ENCODE data around the gene GARNL3. TPM values are rescaled to one million over a fixed set of nuclear protein-coding genes. Genes with fewer than 3 reads are reported as not detected.

GARNL3 gene
- total and polyA plus RNA-seq, 2 of the 13 experiments (the other 11 are each of a cell fraction or from before 2014, with no cell fraction given), result 3.9 to 11.0 TPM

DNA sequence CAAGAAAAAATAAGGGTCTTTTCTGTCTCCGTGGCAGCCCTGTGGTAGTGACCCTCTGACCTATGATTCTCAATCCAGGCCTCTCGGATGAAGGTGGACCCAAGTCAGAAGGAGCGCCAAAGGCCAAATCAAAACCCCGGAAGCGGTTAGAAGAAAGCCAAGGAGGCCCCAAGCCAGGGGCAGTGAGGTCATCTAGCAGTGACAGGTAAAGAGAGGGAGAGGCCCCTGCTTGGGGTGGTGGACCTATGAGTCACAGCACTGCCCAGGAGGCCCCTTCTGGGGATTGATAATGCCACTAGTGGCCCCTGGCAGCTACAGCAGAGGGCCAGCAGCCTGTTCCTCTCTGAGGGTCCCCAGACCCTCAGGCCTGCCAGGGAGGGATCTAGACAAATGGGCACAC lies 126.0 kb downstream of the GARNL3 start (continued):
- TF ChIP-seq, protein P1, sequence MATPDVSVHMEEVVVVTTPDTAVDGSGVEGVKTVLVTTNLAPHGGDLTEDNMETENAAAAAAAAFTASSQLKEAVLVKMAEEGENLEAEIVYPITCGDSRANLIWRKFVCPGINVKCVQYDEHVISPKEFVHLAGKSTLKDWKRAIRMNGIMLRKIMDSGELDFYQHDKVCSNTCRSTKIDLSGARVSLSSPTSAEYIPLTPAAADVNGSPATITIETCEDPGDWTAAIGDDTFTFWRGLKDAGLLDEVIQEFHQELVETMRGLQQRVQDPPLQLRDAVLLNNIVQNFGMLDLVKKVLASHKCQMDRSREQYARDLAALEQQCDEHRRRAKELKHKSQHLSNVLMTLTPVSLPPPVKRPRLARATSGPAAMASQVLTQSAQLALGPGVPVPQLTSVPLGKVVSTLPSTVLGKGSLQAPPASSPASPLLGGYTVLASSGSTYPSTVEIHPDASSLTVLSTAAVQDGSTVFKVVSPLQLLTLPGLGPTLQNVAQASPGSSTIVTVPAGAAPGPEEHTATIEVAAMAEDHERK (CRISPR knock-in tag; IDR thresholded peaks at IDR 0.05; ENCODE audit: low read depth), result no peak
- TF ChIP-seq TMF1 (CRISPR knock-in tag; IDR thresholded peaks at IDR 0.05; ENCODE audit: low read depth) (no peak), MAZ (IDR thresholded peaks at IDR 0.05; ENCODE audit: borderline replicate concordance, low read depth, low read length) (peak; percentile 86), MAZ (CRISPR knock-in tag; IDR thresholded peaks at IDR 0.05; ENCODE audit: low read depth) (peak; percentile 67), ZNF781 (CRISPR knock-in tag; IDR thresholded peaks at IDR 0.05; ENCODE audit: borderline replicate concordance, not compliant biosample characterization) (peak; percentile 34), CC2D1A (CRISPR knock-in tag; IDR thresholded peaks at IDR 0.05) (no peak), DMAP1 (CRISPR knock-in tag; IDR thresholded peaks at IDR 0.05) (no peak), CSRNP1 (CRISPR knock-in tag; IDR thresholded peaks at IDR 0.05) (no peak), ZKSCAN8 (CRISPR knock-in tag; IDR thresholded peaks at IDR 0.05; ENCODE audit: borderline replicate concordance) (peak; percentile 64; the same call in 1 of the 2 replicates), BCL3 (CRISPR knock-in tag; IDR thresholded peaks at IDR 0.05) (no peak), DNMT1 (CRISPR knock-in tag; IDR thresholded peaks at IDR 0.05) (no peak), YY1 (IDR thresholded peaks at IDR 0.05; ENCODE audit: insufficient read depth, insufficient replicate concordance, low read depth, low read length) (no peak), ZSCAN12 (CRISPR knock-in tag; IDR thresholded peaks at IDR 0.05) (no peak), SMAD3 (CRISPR knock-in tag; IDR thresholded peaks at IDR 0.05) (peak; percentile 96), MBD4 (IDR thresholded peaks at IDR 0.05; ENCODE audit: borderline replicate concordance, low read length) (no peak), FOXM1 (CRISPR knock-in tag; IDR thresholded peaks at IDR 0.05) (no peak), NFATC3 (CRISPR knock-in tag; IDR thresholded peaks at IDR 0.05) (no peak), ZNF446 (CRISPR knock-in tag; IDR thresholded peaks at IDR 0.05) (no peak), MAFF (IDR thresholded peaks at IDR 0.05; ENCODE audit: low read depth, low read length) (no peak; the same call in 1 of the 2 replicates), FLYWCH1 (CRISPR knock-in tag; IDR thresholded peaks at IDR 0.05) (no peak), PAF1 (CRISPR knock-in tag; IDR thresholded peaks at IDR 0.05) (no peak)
- TF ChIP-seq, protein P2, sequence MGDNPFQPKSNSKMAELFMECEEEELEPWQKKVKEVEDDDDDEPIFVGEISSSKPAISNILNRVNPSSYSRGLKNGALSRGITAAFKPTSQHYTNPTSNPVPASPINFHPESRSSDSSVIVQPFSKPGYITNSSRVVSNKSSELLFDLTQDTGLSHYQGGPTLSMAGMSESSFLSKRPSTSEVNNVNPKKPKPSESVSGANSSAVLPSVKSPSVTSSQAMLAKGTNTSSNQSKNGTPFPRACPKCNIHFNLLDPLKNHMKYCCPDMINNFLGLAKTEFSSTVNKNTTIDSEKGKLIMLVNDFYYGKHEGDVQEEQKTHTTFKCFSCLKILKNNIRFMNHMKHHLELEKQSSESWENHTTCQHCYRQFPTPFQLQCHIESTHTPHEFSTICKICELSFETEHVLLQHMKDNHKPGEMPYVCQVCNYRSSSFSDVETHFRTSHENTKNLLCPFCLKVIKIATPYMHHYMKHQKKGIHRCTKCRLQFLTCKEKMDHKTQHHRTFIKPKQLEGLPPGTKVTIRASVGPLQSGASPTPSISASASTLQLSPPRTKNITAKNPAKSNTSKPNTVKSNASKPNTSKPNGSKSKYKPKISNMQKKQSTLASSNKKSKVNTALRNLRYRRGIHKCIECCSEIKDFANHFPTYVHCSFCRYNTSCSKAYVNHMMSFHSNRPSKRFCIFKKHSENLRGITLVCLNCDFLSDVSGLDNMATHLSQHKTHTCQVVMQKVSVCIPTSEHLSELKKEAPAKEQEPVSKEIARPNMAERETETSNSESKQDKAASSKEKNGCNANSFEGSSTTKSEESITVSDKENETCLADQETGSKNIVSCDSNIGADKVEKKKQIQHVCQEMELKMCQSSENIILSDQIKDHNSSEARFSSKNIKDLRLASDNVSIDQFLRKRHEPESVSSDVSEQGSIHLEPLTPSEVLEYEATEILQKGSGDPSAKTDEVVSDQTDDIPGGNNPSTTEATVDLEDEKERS (CRISPR knock-in tag; IDR thresholded peaks at IDR 0.05), result no peak
- TF ChIP-seq, protein P3, sequence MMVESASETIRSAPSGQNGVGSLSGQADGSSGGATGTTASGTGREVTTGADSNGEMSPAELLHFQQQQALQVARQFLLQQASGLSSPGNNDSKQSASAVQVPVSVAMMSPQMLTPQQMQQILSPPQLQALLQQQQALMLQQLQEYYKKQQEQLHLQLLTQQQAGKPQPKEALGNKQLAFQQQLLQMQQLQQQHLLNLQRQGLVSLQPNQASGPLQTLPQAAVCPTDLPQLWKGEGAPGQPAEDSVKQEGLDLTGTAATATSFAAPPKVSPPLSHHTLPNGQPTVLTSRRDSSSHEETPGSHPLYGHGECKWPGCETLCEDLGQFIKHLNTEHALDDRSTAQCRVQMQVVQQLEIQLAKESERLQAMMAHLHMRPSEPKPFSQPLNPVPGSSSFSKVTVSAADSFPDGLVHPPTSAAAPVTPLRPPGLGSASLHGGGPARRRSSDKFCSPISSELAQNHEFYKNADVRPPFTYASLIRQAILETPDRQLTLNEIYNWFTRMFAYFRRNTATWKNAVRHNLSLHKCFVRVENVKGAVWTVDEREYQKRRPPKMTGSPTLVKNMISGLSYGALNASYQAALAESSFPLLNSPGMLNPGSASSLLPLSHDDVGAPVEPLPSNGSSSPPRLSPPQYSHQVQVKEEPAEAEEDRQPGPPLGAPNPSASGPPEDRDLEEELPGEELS (CRISPR knock-in tag; IDR thresholded peaks at IDR 0.05), result peak; percentile 71; the same call in 1 of the 2 replicates
